GM19372 (cell line): ENCODE results near the gene GBX1.

Source experiments
- ATAC-seq: cut with Tn5 transposase; IDR thresholded peaks from one replicate; pipeline ENCODE4 v1.9.1; 2021; ENCODE audit warnings: mild to moderate bottlenecking, low read depth, moderate library complexity; ENCODE audit not compliant: unreplicated experiment

The GBX1 gene

DNA sequence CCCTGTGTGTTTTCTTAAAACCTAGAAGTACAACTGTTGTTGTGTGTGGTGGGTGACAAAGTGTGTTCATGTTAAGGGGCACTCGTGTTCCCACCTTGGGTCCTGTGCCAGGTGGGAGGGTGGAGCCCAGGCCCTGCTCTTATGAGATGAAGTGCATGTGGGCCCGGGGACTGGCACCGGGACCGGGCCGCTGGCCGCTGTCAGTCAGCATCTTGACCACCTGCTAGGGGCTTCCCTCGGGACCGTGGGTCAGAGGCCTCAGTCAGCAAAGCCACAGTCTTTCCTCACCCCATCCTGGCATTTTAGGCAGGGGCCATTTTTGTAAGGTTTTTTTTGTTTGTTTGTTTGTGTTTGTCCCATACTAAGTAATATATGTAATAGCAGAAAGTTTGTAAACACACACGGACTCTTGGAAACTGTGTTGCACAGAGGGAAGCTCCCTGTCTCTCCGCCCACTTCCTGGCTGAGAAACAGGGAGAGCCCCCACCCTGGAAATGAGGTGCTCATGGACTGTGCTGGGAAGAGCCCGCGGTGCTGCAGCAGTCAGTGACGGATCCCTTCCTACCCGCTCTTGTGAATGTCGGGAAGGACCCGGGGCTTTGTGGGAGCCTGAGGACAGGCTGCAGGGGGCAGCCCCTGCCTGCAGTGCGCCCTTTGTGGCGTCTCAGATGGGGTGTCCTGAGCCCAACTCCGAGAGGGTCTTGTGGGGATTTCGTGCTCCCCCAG, 67.8 kb downstream of the GBX1 start:
- ATAC-seq: no peak
